Activated T-helper 9 cell treated with anti-CD3 and anti-CD28 coated beads, Interleukin-2, amount 50 U/mL, for 16 hours (primary cell): ENCODE measurements around the gene BCL7B.
"Not testable (repeated sequence)": the region's sequence is repeated elsewhere in the genome, so short reads cannot be mapped to it uniquely, and the experiment has no call there.

ENCODE experiments used
- DNase-seq: peaks from one replicate; pipeline ENCODE4 v3.0.0-alpha.2; 2020; ENCODE audit warnings: low read depth

Gene BCL7B

DNA sequence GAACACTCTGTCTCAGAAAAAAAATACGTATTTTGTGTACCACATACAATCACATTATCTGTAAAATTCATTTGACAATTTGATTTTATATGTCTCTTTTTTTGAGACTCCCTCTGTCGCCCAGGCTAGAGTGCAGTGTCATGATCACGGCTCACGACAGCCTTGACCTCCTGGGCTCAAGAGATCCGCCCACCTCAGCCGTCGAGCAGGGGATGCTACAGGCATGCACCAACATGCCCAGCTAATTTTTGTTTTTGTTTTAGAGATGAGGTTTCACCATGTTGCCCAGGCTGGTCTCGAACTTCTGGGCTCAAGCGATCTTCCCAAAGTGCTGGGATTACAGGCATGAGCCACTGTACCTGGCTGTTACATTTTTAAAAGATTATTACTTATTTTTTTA, 23.7 kb downstream of the BCL7B start:
- no peak for DNase-seq

GRCh38 chr7:73532224-73532623, 25.3 kb downstream of the BCL7B start:
- DNase-seq: no peak

GRCh38 chr7:73530800-73531199, 26.7 kb downstream of the BCL7B start:
- no peak for DNase-seq

DNA sequence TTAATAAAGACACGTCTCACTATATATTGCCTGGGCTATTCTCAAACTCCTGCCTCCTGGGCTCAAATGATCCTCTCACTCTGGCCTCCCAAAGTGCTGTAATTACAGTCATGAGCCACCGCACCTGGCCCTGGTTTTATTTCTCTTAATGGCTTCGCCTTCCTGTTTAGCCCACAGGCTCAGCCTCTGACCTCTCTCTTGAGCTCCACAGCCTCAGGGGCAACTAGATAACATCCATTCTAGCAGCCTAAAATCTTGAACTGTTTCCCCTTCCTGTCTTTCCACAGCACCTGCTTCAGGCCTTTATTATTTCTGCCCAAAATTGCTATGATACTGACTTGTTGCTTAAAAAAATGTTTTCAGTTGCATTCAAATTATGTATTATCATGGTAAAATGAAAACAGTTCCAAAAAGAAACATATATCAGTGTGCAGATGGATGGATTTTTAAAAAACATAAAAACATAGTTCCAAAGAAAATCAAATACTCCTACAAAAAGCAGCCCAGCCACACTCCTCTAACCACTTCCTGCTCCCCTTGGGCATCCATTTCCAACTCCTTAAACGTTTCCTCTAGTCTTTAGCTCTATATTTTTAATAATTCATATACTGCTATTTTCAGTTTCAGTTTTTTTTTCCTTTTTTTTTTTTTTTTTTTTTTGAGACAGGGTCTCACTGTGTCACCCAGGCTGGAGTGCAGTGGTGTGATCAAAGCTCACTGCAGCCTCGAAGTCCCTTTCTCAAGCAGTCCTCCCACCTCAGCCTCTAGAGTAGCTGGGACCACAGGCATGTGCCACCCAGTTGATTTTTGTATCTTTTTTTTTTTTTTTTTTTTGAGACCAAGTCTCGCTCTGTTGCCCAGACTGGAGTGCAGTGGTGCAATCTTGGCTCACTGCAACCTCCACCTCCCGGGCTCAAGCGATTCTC, 30.3 kb downstream of the BCL7B start:
- no peak for DNase-seq

- not testable (repeated sequence) for DNase-seq
Observed at GRCh38 chr7:73526158-73526494, 31.4 kb downstream of the BCL7B start.

GRCh38 chr7:73522105-73522872, 35.2 kb downstream of the BCL7B start, which contains the start of gene BAZ1B:
Gene BAZ1B (minus strand): TSS chr7:73522293. CDS start chr7:73521933, 360 bp downstream.
- DNase-seq: peak; percentile 97

- DNase-seq: no peak
Observed at GRCh38 chr7:73521636-73522104, 35.8 kb downstream of the BCL7B start.

DNA sequence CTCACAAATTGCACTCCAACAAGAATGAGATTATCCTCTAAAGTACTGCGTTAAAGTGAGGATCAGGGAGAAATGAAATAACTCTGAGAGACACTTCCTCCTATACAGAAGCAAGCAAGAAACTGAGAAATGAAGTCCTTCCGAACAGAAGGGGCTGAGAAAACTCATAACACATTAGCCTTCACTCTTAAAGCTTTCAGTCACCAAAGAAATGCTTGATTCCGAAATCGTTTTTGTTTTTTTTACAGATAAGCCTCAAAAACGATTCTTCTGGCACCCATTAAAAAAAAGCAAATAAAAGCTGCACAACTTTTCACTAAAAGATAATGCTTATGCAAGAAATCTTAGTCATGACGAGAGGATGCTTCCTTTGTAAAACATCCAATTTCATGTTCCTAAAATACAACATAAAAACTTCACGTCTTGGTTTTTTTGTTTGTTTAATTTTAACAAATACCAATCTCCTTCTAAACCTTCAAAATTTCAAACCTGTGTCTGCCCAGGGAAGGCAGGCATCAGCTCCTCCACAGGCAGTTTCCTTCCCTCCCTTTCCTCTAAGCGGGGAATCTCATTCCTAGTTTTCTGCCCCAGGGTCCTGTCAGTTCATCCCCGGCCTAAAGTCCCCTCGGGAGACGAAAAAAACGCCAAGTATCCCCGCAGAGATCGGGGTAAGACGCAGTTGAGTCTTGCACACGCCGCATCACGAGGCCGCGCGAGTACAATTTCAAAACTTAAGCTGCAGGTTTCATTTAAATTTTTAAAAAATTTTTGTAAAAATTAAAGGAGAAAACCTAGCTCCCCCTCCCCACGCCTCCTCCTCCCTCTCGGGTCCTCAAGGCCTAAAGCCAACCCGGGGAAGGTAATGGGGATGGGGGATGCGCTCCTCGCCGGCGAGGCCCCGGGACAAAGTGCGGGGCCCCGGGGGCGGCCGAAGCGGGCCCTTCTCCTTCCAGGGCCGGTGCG, 36.5 kb downstream of the BCL7B start:
- DNase-seq: peak; percentile 1

- DNase-seq: peak; percentile 11
Observed at GRCh38 chr7:73519867-73520672, 37.4 kb downstream of the BCL7B start.

DNA sequence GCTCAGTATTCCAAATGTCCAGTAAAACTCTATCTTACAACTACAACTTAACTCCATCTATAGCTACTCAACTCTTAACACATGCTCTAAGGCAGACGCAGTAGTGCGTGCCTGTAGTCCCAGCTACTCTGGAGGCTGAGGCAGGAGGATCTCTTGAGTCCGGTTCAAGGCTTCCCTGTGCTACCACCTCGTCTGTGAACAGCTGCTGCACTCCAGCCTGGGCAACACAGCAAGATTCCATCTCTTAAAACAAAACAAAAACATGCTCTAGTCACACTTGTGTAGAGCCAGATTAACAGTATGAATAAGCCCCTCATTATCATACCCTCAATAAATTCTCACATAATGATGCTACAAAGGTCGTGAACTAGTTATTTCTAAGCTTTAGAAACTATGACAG, 39.0 kb downstream of the BCL7B start:
- DNase-seq: no peak

- DNase-seq: no peak
Observed at GRCh38 chr7:73517241-73517995, 40.1 kb downstream of the BCL7B start.

- no peak for DNase-seq
Observed at GRCh38 chr7:73515178-73515577, 42.3 kb downstream of the BCL7B start.

DNA sequence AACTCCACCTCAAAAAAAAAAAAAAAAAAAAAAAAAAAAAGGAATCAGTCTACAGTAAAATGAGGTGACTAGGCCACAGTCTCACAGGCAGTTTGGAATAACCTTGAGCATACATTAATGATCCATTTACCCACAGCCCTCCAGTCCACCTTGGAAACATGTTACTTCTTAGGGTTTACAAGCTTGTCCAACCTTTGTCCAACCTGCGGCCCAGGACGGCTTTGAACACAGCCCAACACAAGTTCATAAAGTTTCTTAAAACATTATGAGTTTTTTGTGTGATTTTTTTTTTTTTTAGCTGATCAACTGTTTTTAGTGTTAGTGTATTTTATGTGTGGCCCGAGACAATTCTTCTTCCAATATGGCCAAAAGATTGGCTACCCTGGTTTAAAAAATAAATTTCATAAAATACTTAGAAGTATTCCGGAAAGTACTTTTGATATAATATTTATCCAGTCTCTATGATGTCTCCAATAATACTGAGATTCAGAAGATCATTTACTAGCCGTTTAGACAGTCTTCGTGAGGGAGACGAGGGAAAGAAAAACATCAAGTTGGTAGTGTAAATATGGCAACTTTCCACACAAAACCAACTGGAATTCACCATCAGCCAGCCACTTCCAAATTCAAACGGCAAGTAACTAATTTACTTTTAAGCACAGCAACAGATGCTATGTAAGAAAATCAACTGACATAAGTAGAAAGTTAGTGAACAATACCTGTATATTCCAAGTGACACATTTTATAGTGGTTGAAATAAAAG, 45.3 kb downstream of the BCL7B start:
- DNase-seq: no peak

GRCh38 chr7:73509463-73509862, 48.0 kb downstream of the BCL7B start:
- DNase-seq: no peak

DNA sequence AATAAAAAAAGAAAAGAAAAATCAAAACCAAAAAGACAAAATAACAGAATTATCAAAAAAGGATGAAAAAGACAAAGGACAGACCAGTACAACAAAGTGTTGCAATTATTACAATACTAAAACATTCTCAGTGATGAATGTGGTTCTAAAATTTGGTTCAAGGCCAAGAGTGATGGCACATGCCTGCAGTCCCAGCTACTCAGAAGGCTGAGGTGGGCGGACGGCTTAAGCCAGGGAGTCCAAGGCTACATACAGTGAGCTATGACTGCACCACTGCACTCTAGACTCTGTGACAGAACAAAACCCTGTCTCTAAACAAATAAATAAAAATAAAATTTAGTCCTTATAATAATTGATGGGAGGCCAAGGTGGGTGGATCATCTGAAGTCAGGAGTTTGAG, 49.9 kb downstream of the BCL7B start:
- no peak for DNase-seq

DNA sequence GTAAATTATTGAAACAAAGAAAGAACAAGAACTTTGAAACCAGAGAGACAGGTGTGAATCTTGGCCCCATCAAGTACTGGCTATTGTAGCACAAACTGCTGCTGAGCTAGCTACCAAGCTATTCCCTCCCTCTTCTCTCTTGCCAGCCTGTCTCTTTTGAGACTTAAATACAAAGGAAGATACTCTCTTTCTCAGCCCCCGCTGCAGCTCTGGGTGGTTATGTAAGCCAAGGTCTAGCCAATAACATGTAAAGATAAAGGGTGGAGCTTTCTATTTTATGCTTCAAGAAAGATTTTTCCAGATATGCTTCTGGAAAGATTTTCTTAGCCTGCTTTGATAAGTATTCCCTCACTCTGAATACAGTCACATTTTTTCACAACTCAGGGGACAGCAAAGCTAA, 52.6 kb downstream of the BCL7B start:
- no peak for DNase-seq

DNA sequence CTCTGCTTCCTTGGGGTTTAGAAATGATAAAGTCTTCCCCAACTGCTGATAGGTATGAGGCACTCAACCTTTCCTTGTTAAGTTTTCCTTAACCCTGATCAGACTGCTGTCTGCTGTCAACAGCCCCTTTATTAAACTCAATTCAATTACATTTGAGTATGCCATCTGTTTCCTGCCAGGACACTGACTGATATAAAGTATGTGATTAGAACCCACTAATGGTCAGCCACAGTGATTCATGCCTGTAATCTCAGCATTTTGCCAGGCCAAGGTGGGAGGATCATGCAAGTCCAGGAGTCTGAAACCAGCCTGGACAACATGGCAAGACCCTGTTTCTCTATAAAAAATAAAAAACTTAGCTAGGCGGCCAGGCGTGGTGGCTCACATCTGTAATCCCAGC, 53.5 kb downstream of the BCL7B start:
- DNase-seq: no peak

DNA sequence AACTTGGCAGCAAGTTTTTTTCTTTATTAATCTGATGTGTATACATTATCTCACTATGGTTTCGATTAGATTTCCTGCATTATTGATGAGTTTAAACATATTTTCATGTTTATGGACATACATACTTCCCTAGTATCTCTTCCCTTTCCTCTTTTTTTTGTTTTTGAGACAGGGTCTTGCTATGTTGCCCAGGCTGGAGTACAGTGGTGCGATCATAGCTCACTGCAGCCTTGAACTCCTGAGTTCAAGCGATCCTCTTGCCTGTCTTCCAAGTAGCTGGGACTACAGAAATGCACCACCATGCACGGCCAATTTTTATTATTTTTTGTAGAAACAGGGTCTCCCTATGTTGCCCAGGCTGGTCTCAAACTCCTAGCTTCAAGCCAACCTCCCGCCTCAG, 54.3 kb downstream of the BCL7B start:
- DNase-seq: no peak

- no peak for DNase-seq
Observed at GRCh38 chr7:73496626-73497025, 60.9 kb downstream of the BCL7B start.

- not testable (repeated sequence) for DNase-seq
Observed at GRCh38 chr7:73495507-73495906, 62.0 kb downstream of the BCL7B start.
